Spleen (tissue), 11 donors: ENCODE results near the gene GSG1L. TPM values are rescaled to one million over a fixed set of nuclear protein-coding genes. Genes with fewer than 3 reads are reported as not detected.

Experiments used
- DNase-seq: peaks from one replicate; pipeline ENCODE4 v3.0.0-alpha.2; 2020
- H3K27ac ChIP-seq, 8 donors: fragments of 200-600 bp; sonication (generic) in 7 of 8; 1 replicate in 4 of 8; 2 replicates in 4 of 8; pipeline versions ENCODE4 v1.5.0 to v1.8.0; 2016 to 2021; ENCODE audit warnings: inconsistent platforms in 4 of 8, mild to moderate bottlenecking in 4 of 8, moderate library complexity in 1 of 8
- H3K27me3 ChIP-seq, 7 donors: fragments of 200-600 bp; sonication (generic) in 6 of 7; replicated peaks in 1 of 7; 1 replicate in 4 of 7; 2 replicates in 3 of 7; pipeline versions ENCODE4 v1.5.0 to v1.8.0; 2016 to 2021; ENCODE audit warnings: inconsistent platforms in 3 of 7, mild to moderate bottlenecking in 1 of 7
- H3K36me3 ChIP-seq, 6 donors: fragments of 200-600 bp; sonication (generic) in 5 of 6; 1 replicate in 4 of 6; 2 replicates in 2 of 6; pipeline versions ENCODE4 v1.5.0 to v1.8.0; 2016 to 2021; ENCODE audit warnings: inconsistent platforms in 2 of 6
- H3K4me1 ChIP-seq, 6 donors: fragments of 200-600 bp; sonication (generic) in 5 of 6; 1 replicate in 3 of 6; 2 replicates in 3 of 6; pipeline versions ENCODE4 v1.5.0 to v1.8.0; 2016 to 2021; ENCODE audit warnings: inconsistent platforms in 3 of 6
- H3K4me3 ChIP-seq, 8 donors: fragments of 200-600 bp; sonication (generic) in 7 of 8; 1 replicate in 4 of 8; 2 replicates in 4 of 8; pipeline versions ENCODE4 v1.5.0 to v1.8.0; 2016 to 2021; ENCODE audit warnings: inconsistent platforms in 4 of 8, mild to moderate bottlenecking in 4 of 8, moderate library complexity in 2 of 8
- H3K9me3 ChIP-seq, 8 donors: fragments of 200-600 bp; sonication (generic) in 7 of 8; 1 replicate in 4 of 8; 2 replicates in 4 of 8; pipeline versions ENCODE4 v1.5.0 to v1.8.0; 2016 to 2021; ENCODE audit warnings: inconsistent platforms in 4 of 8
- CTCF ChIP-seq, 11 experiments: fragments of 200-600 bp in 7 of 11; fragments of 450-650 bp in 4 of 11; sonication (generic) in 4 of 11; IDR thresholded peaks in 8 of 11; conservative IDR thresholded peaks in 3 of 11; 1 replicate in 7 of 11; 2 replicates in 4 of 11; pipeline versions ENCODE4 v1.4.0 to v1.8.0; 2016 to 2021; ENCODE audit warnings: antibody characterized with exemption in 11 of 11, inconsistent platforms in 4 of 11, mild to moderate bottlenecking in 1 of 11
- POLR2A ChIP-seq, 3 donors: fragments of 450-650 bp; IDR thresholded peaks; one replicate each; pipeline ENCODE4 v1.5.1; 2017; ENCODE audit warnings: antibody characterized with exemption in 3 of 3, mild to moderate bottlenecking in 1 of 3
- POLR2AphosphoS5 ChIP-seq, 3 donors: sonication (generic); formaldehyde crosslinking; IDR thresholded peaks; one replicate each; pipeline ENCODE4 v1.5.1; 2017; ENCODE audit warnings: antibody characterized with exemption in 3 of 3
- WGBS, 5 donors: extraction: QIAGEN DNeasy Blood & Tissue Kit in 3 of 5; methylation state at CpG; one replicate each; pipeline versions ENCODE4 v1.1.5 to v1.1.7; 2013 to 2018; 5-methylcytosine and 5-hydroxymethylcytosine counted together
- intact Hi-C: fragments of 100-400 bp; cut with DNase I; formaldehyde crosslinking; loops from one replicate; pipeline ENCODE4 v1.15.0; 2023; ENCODE audit warnings: low total_unique reads
- polyA plus RNA-seq, 3 donors: library from polyadenylated mRNA; stranded (reverse); fragments of 200-250 nt; gene quantifications; one replicate each; pipeline ENCODE4 v1.2.1, GENCODE V29; 2013
- total RNA-seq, 7 donors: library from RNA; depleted of rRNA in 3 of 7; stranded (reverse); fragments of >200 nt in 3 of 7; fragmentation: NEBNext Ultra II Directional in 4 of 7; extraction: Animal tissue kit (Norgen Biotek cat#: 25700) in 4 of 7; gene quantifications; one replicate each; pipeline versions ENCODE4 v1.1.0 to v1.2.1, GENCODE V29; 2016 to 2021
- donor health status: healthy with polysubstance abuse.
- donor health status: DM: no; HTN: no; CAD: no; lungs with moderate emphysema.
- donor health status: DM: no; HTN: no; CAD: no.
- donor health status: Bipolar disorder and iron deficiency.
- donor health status: healthy.
- donor health status: DM: no; HTN: no; CAD: no.
- donor health status: DM: yes; HTN: yes; CAD: no.

The GSG1L gene
- total and polyA plus RNA-seq, 10 donors = 0.22 to 0.58 (median 0.43) TPM; not detected in 6

DNA sequence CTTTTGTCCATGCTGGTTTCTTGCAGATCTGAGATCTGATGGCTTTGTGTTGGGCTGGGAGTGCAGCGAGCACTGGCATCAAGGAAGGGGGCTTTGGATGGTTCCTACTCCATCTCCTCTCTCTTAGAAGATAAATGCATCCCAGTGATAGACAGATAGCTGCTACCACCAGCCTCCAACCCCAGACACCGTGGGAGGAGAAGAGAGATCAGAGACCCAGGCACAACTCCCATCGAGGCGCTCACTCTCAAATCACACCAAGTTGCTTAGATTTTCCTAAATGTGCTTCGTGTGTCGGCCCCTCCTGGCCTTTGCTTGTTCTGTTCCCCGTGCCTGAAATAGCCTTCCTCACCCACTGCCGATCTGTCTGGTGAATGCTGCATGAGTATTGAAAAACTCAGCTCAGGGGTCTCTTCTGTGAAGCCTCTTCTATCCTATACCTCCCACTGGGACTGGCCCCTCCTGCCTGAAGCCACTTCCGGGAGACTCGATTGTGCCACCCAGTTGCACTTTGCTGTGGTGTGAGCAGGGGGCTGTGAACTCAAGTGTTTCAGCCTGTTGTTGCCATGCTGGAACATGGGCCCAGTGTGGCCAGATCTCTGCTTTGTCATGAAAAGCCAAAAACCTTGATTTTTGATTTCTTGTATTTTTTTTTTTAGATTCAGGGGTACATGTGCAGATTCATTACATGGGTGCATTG, 242.7 kb downstream of the GSG1L start:
- no peak for TF ChIP-seq POLR2A (IDR thresholded peaks at IDR 0.05)
- Histone ChIP-seq H3K36me3 (no peaks in the 10 kb centered on the region), H3K27me3 (peaks cover 0 to 44% (median 0%) of the 10 kb centered on the region in 7 donors), H3K4me1 (no peaks in the 10 kb centered on the region), H3K9me3 (no peaks in the 10 kb centered on the region), H3K4me3 (no peak overlapping the region), H3K27ac (no peak overlapping the region)
- intact Hi-C loops = no loop called here
- 77 to 83% (median 80%) methylated on average over 10 of the region's 10 CpGs for WGBS, 5 donors
- DNase-seq = peak; percentile 22

GRCh38 chr16:27819881-27820610, 243.5 kb downstream of the GSG1L start:
- intact Hi-C loops = no loop called here
- WGBS, 5 donors = 85 to 87% (median 86%) methylated on average over 20 of the region's 20 CpGs
- TF ChIP-seq POLR2AphosphoS5 (IDR thresholded peaks at IDR 0.05) = no peak
- TF ChIP-seq CTCF (IDR thresholded peaks at IDR 0.05 in 8 of 11, conservative IDR thresholded peaks at IDR 0.05 in 3 of 11) = no peak
- no peak for TF ChIP-seq POLR2A (IDR thresholded peaks at IDR 0.05)
- peak; percentile 47 for DNase-seq
- no peak overlapping the region for H3K27ac ChIP-seq
- no peaks in the 10 kb centered on the region for H3K36me3 ChIP-seq
- H3K4me1 ChIP-seq = no peaks in the 10 kb centered on the region
- H3K9me3 ChIP-seq = no peaks in the 10 kb centered on the region
- H3K27me3 ChIP-seq = peaks cover 0 to 44% (median 0%) of the 10 kb centered on the region in 7 donors
- H3K4me3 ChIP-seq = no peak overlapping the region

DNA sequence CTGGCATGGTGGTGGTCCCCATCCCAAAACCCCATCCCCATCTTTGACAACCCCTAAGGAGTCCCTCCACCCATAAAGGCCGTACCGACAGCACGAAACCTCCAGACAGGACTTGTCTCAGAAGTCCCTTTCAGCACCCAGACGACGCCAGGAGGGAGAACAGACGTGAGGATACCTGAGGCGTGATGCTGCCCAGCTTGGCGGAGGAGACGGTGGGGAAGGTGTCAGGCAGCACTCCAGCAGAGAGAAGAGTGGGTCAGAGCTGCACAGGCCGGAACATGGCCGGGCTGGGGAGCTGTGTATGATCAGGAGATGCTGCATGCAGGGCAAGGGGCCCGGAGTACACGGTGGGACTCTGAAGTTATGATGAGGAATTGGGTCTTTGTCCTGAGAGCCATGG, 244.2 kb downstream of the GSG1L start:
- intact Hi-C loops = no loop called here
- 80 to 85% (median 83%) methylated on average over 13 of the region's 13 CpGs for WGBS, 5 donors
- Histone ChIP-seq H3K9me3 (no peaks in the 10 kb centered on the region), H3K27ac (no peak overlapping the region), H3K27me3 (peaks cover 0 to 46% (median 0%) of the 10 kb centered on the region in 7 donors), H3K4me3 (no peak overlapping the region), H3K36me3 (no peaks in the 10 kb centered on the region), H3K4me1 (no peaks in the 10 kb centered on the region)
- TF ChIP-seq POLR2AphosphoS5 (IDR thresholded peaks at IDR 0.05) (no peak), POLR2A (IDR thresholded peaks at IDR 0.05) (no peak), CTCF (IDR thresholded peaks at IDR 0.05 in 8 of 11, conservative IDR thresholded peaks at IDR 0.05 in 3 of 11) (no peak)
- DNase-seq = peak; percentile 53

GRCh38 chr16:27818246-27818645, 245.3 kb downstream of the GSG1L start:
- WGBS, 5 donors = 75 to 85% (median 79%) methylated on average over 13 of the region's 13 CpGs
- Histone ChIP-seq H3K4me1 (no peaks in the 10 kb centered on the region), H3K4me3 (no peak overlapping the region), H3K27me3 (peaks cover 0 to 56% (median 0%) of the 10 kb centered on the region in 7 donors), H3K27ac (no peak overlapping the region), H3K9me3 (no peaks in the 10 kb centered on the region), H3K36me3 (no peaks in the 10 kb centered on the region)
- intact Hi-C loops = no loop called here
- TF ChIP-seq POLR2AphosphoS5 (IDR thresholded peaks at IDR 0.05) (no peak), CTCF (IDR thresholded peaks at IDR 0.05 in 8 of 11, conservative IDR thresholded peaks at IDR 0.05 in 3 of 11) (no peak), POLR2A (IDR thresholded peaks at IDR 0.05) (no peak)
- no peak for DNase-seq
